Stimulated activated CD8-positive, alpha-beta memory T cell treated with anti-CD3 and anti-CD28 coated beads, Interleukin-15, amount 100 ng/mL, for 24 hours (primary cell): ENCODE data around the gene MOCOS.
"Not testable (repeated sequence)": the region's sequence is repeated elsewhere in the genome, so short reads cannot be mapped to it uniquely, and the experiment has no call there.

Experiments
- DNase-seq: peaks from one replicate; pipeline ENCODE4 v3.0.0-alpha.2; 2020; ENCODE audit warnings: low read depth

Gene MOCOS

DNA sequence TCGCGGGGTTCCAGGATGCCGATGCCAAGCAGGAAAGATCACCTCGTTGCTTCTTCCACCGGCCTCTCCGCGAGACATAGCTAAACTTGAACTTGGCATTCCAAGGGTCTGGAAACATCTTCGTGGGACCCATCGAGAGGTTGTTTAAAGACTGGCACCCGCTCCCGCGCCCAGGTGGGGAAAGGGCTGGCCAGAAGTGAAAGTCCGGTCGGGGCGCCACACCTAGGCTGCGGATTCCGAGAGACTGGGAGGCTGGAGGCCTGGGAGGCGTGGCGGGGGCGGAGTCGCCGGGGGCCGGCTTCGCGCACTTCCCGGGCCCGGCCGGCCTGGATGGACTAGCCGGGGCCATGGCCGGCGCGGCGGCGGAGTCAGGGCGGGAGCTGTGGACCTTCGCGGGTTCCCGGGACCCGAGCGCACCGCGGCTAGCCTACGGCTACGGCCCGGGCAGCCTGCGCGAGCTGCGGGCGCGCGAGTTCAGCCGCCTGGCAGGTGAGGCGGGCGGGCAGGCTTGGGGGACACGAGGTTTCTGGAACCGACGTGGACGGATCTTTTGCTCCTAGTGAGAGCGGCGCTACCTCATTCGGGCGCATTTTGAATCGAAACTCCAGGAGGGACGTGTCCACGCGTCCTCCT is at the start of gene MOCOS:
MOCOS (plus strand) TSS at position 305 of the 633 bp plus-strand sequence; CDS start at position 348, 43 bp downstream.
- no peak for DNase-seq

- DNase-seq = no peak
Measured at GRCh38 chr18:36139245-36139644, 48.1 kb upstream of the MOCOS start.

DNA sequence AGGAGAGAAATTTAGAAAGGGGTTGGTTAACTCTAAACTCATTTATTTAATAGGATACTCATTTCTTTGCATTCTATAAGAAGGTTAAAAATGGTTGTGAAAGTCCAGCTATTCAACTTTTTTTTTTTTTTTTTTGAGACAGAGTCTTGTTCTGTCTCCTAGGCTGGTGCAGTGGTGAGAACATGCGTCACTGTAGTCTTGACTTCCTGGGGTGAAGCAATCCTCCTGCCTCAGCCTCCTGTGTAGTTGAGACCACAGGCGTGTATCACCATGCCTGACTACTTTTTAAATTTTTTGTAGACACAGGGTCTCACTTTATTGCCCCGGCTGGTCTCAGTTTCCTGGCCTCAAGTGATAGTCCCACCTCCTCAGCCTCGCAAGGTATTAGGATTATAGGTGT is 45.7 kb upstream of the MOCOS start:
- no peak for DNase-seq

GRCh38 chr18:36142751-36143150 is 44.5 kb upstream of the MOCOS start:
- no peak for DNase-seq

DNA sequence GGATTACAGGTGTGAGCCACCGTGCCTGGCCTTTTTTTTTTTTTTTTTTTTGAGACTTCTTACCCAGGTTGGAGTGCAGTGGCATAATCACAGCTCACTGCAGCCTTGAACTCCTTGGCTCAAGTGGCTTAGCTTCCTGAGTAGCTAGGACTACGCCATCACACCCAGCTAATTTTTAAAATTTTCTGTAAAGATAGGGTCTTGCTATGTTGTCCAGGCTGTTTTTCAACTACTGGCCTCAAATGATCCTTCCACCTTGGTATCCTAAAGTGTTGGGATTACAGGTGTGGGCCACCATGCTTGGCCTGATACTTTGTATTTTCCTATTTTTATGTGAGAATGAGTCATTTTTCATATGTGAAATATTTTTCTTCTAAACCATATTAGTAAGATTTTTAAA is 43.9 kb upstream of the MOCOS start:
- DNase-seq = no peak

DNA sequence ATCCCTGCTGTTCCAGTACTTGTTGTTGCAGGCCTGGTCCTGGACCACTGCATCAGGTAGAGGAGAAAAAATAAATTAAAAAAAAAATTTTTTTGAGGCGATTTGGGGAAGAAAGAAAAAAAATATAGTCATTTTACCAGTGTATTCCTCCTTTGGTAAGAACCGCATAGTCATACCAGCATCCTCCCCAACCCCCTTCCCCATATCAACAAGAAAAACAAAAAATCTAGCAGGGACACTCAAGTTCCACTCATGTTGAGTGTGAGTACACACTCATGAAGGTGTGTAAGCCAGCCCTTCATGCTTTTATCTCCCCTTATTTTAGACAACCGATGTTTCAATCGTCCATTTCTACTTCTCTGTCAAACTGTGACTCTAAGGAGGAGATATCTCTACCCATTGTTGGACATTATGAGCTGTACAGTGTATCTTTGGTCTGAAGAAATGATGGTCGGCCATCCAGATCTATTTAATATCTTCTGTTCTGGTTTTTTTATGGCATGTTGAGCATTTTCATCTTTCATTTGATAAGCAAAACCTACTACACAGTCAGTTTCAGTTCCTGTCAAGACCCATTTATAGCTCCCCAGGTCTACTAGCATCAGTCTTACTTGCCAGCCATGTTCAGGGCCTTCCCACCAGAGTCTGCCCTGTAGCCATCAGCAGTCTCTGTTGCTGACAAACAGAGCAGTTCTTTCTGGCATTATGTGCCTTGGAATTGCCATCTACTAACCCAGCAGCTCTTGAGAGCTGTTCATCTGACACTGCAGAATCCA is 37.6 kb upstream of the MOCOS start:
- no peak for DNase-seq

DNA sequence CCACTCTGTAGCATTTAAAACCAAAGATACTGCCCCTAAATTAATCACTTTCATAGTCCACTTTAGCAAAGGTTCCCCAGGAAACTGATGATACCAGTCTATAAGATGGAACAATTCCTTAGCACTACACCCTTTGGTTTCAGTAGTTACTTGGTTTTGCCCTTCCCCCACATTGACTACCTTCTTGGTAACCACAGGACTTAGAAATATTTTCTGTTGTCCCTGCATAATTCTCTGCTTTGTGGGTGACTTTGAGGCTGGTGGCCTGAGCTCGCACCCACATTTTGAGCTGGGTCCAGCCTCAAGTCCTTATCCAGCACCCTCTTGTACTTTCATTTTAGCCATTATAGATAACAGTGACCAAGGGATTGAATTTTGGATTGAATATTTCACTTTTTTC is 34.5 kb upstream of the MOCOS start:
- no peak for DNase-seq

- DNase-seq = no peak
Measured at GRCh38 chr18:36153203-36153602, 34.1 kb upstream of the MOCOS start.

DNA sequence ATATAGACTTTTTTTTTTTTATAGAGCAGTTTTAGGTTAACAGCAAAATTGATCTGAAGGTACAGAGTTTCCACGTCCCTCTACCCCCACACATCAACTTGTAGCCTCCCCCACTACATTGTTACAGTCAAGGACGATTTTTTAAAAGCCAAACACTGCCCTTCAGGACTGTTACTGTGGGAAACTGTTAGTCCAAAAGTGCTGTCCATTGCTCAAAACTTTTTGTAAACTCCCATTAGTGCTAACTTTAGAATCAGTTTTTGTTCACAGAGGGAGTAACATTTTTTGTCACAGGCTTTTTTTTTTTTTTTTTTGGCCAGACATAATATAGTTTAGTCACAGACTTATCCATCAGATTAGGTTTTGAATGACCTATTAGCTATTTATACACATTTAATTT is 33.5 kb upstream of the MOCOS start:
- DNase-seq = no peak

- no peak for DNase-seq
Measured at GRCh38 chr18:36155851-36156757, 31.2 kb upstream of the MOCOS start.

DNA sequence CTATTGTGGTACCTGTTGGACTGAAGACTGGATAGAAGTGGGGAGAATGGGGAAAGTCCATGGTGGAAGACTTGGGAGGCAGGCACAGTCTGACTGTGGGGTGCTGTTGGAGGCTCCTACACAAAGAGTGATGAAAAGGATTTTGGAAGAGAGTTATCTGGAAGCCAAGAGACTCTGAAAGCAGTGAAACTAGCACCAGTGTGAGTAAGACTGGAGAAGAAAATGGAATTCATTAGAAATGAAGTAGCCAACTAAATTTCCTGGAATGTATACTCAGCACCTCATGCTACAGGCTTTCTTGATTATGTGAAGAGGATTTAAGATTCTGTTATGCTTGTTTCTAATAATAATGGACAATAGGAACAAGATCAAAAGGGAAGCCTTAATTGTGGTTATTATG is 29.9 kb upstream of the MOCOS start:
- no peak for DNase-seq

- DNase-seq = no peak
Measured at GRCh38 chr18:36158266-36158867, 28.9 kb upstream of the MOCOS start.

DNA sequence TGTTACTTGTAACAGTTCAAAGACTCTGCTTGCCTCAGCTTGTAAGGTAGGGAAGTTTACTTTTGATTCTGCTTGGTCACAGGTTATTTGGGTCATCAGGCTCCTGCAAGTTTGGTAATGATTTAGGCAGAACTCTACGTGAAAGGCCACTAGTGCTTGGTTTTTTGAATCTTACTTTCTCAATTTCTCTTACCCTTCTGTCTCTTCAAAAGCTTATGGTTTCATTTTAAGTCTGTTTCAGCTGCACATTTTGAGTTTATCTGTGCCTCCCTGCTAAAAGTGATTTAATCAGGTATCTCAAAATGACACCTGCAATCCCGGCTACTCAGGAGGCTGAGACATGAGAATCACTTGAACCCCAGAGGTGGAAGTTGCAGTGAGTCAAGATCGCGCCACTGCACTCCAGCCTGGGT is 26.3 kb upstream of the MOCOS start:
- no peak for DNase-seq

DNA sequence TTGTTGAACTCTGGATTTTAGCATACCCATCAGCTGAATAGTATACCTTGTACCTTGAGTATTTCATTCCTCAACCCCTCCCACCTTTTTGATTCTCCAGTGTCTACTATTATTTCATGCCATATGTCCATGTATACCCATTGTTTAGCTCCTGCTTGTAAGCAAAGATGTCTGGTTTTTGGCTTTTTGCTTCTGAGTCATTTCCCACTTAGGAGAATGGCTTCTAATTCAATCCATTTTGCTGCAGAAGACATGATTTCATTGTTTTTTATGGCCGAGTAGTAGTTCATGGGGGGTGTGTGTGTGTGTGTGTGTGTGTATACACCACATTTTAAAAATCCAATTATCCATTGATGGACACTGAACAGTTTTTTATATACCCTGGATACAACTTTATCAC is 24.3 kb upstream of the MOCOS start:
- no peak for DNase-seq

DNA sequence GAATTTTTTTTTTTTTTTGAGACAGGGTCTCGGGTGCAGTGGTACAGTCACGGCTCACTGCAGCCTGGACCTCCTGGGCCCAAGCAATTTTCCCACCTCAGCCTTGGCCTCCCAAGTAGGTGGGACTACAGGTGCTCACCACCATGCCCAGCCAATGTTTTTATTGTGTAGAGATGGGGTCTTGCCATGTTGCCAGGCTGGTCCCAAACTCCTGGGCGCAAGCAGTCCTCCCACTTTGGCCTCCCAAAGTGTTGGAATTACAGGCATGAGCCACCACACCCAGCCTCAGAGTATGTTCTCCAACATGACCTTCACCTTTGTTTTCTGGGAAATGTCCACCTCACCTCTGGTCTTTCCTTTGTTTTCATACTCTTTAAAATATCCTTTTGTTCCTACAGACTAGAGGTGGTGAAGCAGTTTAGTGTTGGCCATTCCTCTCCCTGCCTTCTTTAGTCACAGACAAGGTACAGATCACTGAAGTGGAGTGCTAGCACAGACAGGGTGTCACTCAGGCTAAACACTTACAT is 19.5 kb upstream of the MOCOS start:
- no peak for DNase-seq

- DNase-seq = not testable (repeated sequence)
Measured at GRCh38 chr18:36168296-36168695, 19.0 kb upstream of the MOCOS start.

- no peak for DNase-seq
Measured at GRCh38 chr18:36169938-36170337, 17.4 kb upstream of the MOCOS start.

DNA sequence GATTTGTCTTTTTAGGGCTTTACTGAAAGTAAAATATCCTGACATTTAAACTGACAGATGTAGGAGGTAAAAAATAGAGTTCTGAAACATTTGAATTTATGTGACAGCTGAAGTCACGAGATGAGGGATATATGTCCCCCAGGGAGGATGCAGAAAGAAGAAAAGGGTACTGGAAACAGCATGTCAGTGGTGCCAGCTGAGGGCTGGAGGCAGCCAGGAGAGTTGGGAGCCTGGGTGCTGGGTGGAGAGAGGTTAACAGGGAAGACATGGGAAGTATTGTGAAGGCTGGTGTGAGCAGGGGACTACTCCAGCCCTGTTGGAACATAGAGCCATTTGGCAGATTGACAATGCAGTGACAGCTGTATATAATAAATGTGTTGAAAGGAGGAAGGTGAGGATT is 11.8 kb upstream of the MOCOS start:
- no peak for DNase-seq

GRCh38 chr18:36176177-36176584 is 11.1 kb upstream of the MOCOS start:
- DNase-seq = no peak

GRCh38 chr18:36176711-36177110 is 10.6 kb upstream of the MOCOS start:
- no peak for DNase-seq

GRCh38 chr18:36177913-36178312 is 9.4 kb upstream of the MOCOS start:
- no peak for DNase-seq
